Heart left ventricle (tissue), 16 donors: ENCODE data around the gene F13B. TPM values are rescaled to one million over a fixed set of nuclear protein-coding genes. Genes with fewer than 3 reads are reported as not detected.
"Not testable (repeated sequence)": the region's sequence is repeated elsewhere in the genome, so short reads cannot be mapped to it uniquely, and the experiment has no call there.

Experiments used
- ATAC-seq, 4 donors: fragments of 200-7000 bp; cut with Tn5 transposase; one replicate each; pipeline ENCODE4 v1.9.1; 2020 to 2022; ENCODE audit warnings: moderate library complexity in 4 of 4, mild to moderate bottlenecking in 3 of 4, moderate number of reproducible peaks in 1 of 4
- DNase-seq, 5 donors: peaks; one replicate each; pipeline ENCODE4 v3.0.0-alpha.2; 2020
- H3K27ac ChIP-seq, 12 donors: fragments of 200-600 bp; sonication (generic) in 4 of 12; one replicate each; pipeline versions ENCODE4 v1.5.0 to v1.8.0; 2016 to 2022; ENCODE audit warnings: mild to moderate bottlenecking in 2 of 12
- H3K27me3 ChIP-seq, 9 donors: fragments of 200-600 bp; sonication (generic) in 2 of 9; one replicate each; pipeline versions ENCODE4 v1.5.1 to v1.8.0; 2016 to 2022; ENCODE audit warnings: mild to moderate bottlenecking in 3 of 9
- H3K36me3 ChIP-seq, 9 donors: fragments of 200-600 bp; sonication (generic) in 2 of 9; one replicate each; pipeline versions ENCODE4 v1.5.0 to v1.8.0; 2018 to 2022; ENCODE audit warnings: mild to moderate bottlenecking in 2 of 9
- H3K4me1 ChIP-seq, 12 donors: fragments of 200-600 bp; sonication (generic) in 4 of 12; one replicate each; pipeline versions ENCODE4 v1.5.0 to v1.8.0; 2016 to 2022; ENCODE audit warnings: mild to moderate bottlenecking in 3 of 12
- H3K4me3 ChIP-seq, 12 donors: fragments of 200-600 bp; sonication (generic) in 4 of 12; one replicate each; pipeline versions ENCODE4 v1.5.0 to v1.8.0; 2017 to 2022; ENCODE audit warnings: mild to moderate bottlenecking in 9 of 12, moderate library complexity in 4 of 12
- H3K9me3 ChIP-seq, 12 donors: fragments of 200-600 bp; sonication (generic) in 4 of 12; one replicate each; pipeline versions ENCODE4 v1.5.0 to v1.8.0; 2016 to 2022; ENCODE audit warnings: mild to moderate bottlenecking in 1 of 12
- CTCF ChIP-seq, 12 donors: fragments of 200-600 bp; sonication (generic) in 4 of 12; IDR thresholded peaks; one replicate each; pipeline versions ENCODE4 v1.5.0 to v1.8.0; 2018 to 2022; ENCODE audit warnings: antibody characterized with exemption in 12 of 12, mild to moderate bottlenecking in 5 of 12
- POLR2A ChIP-seq, 2 donors: fragments of 450-650 bp; IDR thresholded peaks; one replicate each; pipeline ENCODE4 v1.6.1; 2017; ENCODE audit warnings: antibody characterized with exemption in 2 of 2, mild to moderate bottlenecking in 2 of 2, moderate library complexity in 2 of 2
- WGBS, 4 donors: extraction: QIAGEN DNeasy Blood & Tissue Kit in 2 of 4; methylation state at CpG; one replicate each; pipeline versions ENCODE4 v1.1.5 to v1.1.7; 2013 to 2018; 5-methylcytosine and 5-hydroxymethylcytosine counted together
- intact Hi-C, 10 donors: fragments of 100-400 bp; cut with DNase I; formaldehyde crosslinking; loops; one replicate each; pipeline versions ENCODE4 v1.11.1 to v1.14.2; 2022
- polyA plus RNA-seq, 2 donors: library from polyadenylated mRNA; stranded (reverse); fragments of 200-250 nt; gene quantifications; one replicate each; pipeline ENCODE4 v1.2.3, GENCODE V29; 2013
- total RNA-seq, 9 donors: library from RNA; depleted of rRNA in 2 of 9; stranded (reverse); fragments of >200 nt in 2 of 9; fragmentation: NEBNext Ultra II Directional in 3 of 9; extraction: Animal tissue kit (Norgen Biotek cat#: 25700) in 3 of 9; gene quantifications; one replicate each; pipeline versions ENCODE4 v1.1.0 to v1.2.4, GENCODE V29; 2016 to 2023
- donor health status: ischemic (EF 13 %, LVEDD 7.1; RV severe dilation, severe dysfunction).
- donor health status: healthy with polysubstance abuse.
- donor health status: DM: no; HTN: yes; CAD: no.
- donor health status: DM: no; HTN: no; CAD: no.
- donor health status: ischemic (EF 25% LVEDD 6.9; RV normal size, moderate dysfunction).
- donor health status: ischemic (EF 25% LVEDD 5.7; RV mildly dilated, moderate dysfunction).
- donor health status: healthy.
- donor health status: DM: yes; HTN: yes; CAD: no.
- donor health status: ischemic (EF 35%, LVEDD 5.7; RV mildly dilated, moderate dysfunction).
- donor health status: nonischemic (EF 11% LVEDD 7.7; RV severe dilation, severe dysfunction).
- donor health status: DM: yes; HTN: yes; CAD: no.
- donor health status: PGD.
- donor health status: ischemic (EF 29% LVEDD 5.4; RV normal size, mild dysfunction).
- donor health status: nonischemic (EF 23%, LVEDD 6.1; RV moderate dilation, normal function).

F13B gene
- total and polyA plus RNA-seq, 11 donors: not detected

DNA sequence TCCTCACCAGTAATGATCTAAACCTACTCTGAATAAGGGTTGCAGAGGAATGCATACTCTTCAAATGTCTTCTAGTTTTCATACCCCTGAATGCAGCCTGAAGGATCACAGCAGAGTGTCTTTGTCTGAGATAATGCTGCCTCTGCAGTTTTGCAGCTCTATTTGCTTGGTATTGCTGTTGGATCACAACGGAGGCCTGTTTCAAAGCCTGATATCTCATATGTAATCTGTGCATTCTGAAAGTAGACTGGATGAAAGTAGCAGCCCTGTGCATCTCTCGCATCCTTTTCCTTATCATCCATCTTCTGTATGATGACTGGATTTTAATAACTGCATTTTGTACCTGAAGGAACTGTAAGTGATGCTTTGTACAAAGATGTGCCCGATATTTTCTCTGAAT is 34.9 kb upstream of the F13B start:
- Histone ChIP-seq H3K4me3 (no peak overlapping the region), H3K9me3 (no peaks in the 10 kb centered on the region), H3K36me3 (no peaks in the 10 kb centered on the region), H3K27me3 (no peaks in the 10 kb centered on the region), H3K4me1 (peaks cover 0 to 27% (median 7%) of the 10 kb centered on the region in 12 donors), H3K27ac (no peak overlapping the region)
- DNase-seq (no peak), ATAC-seq (no peak)
- TF ChIP-seq POLR2A (IDR thresholded peaks at IDR 0.05) (no peak), CTCF (IDR thresholded peaks at IDR 0.05) (no peak)
- 89 to 92% (median 91%) methylated on average over 3 of the region's 3 CpGs for WGBS, 4 donors
- intact Hi-C loops: no loop called here

- H3K4me3 ChIP-seq: no peak overlapping the region
- TF ChIP-seq POLR2A (IDR thresholded peaks at IDR 0.05) (no peak), CTCF (IDR thresholded peaks at IDR 0.05) (no peak)
- H3K36me3 ChIP-seq: no peaks in the 10 kb centered on the region
- no peaks in the 10 kb centered on the region for H3K27me3 ChIP-seq
- H3K9me3 ChIP-seq: no peaks in the 10 kb centered on the region
- peaks cover 0 to 27% (median 7%) of the 10 kb centered on the region in 12 donors for H3K4me1 ChIP-seq
- no peak for ATAC-seq
- intact Hi-C loops: no loop called here
- no peak overlapping the region for H3K27ac ChIP-seq
- 81 to 86% (median 83%) methylated on average over 3 of the region's 3 CpGs for WGBS, 4 donors
- no peak for DNase-seq
Observed at GRCh38 chr1:197100677-197101076, 33.6 kb upstream of the F13B start.

- ATAC-seq: no peak
- peaks cover 0 to 27% (median 7%) of the 10 kb centered on the region in 12 donors for H3K4me1 ChIP-seq
Observed at GRCh38 chr1:197099444-197099843, 32.4 kb upstream of the F13B start.

GRCh38 chr1:197096971-197097370 is 29.9 kb upstream of the F13B start:
- intact Hi-C loops, DNase-seq, H3K4me3 ChIP-seq, H3K27me3 ChIP-seq, H3K27ac ChIP-seq, H3K36me3 ChIP-seq, ATAC-seq, H3K9me3 ChIP-seq: not testable (repeated sequence)
- 68 to 82% (median 75%) methylated on average over 2 of the region's 2 CpGs for WGBS, 4 donors
- peaks cover 0 to 19% (median 6%) of the 10 kb centered on the region in 12 donors for H3K4me1 ChIP-seq

More at GRCh38 chr1:197099444-197099843, 32.4 kb upstream of the F13B start:
- intact Hi-C loops: no loop called here
- Histone ChIP-seq H3K36me3 (no peaks in the 10 kb centered on the region), H3K27ac (no peak overlapping the region), H3K9me3 (no peaks in the 10 kb centered on the region), H3K27me3 (no peaks in the 10 kb centered on the region), H3K4me3 (no peak overlapping the region)
- TF ChIP-seq CTCF (IDR thresholded peaks at IDR 0.05): no peak
- TF ChIP-seq POLR2A (IDR thresholded peaks at IDR 0.05): no peak
- no peak for DNase-seq

DNA sequence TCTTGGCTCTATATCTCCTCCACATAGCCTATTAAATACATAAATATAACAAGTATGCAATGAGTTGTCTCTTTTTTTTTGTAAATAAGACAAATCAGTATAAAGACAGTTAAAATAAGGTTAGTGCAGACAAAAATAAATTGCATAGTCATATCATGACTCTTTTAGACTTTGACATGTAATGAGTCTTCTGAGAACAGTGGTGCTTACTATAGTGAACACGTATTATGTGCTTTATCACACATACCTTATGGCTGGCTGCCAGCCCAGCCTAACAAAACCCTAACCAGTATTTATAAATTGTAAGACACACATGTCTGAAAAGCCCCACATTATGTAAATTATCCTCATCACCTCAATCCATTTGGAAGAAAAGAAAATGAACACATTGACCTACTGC is 29.1 kb upstream of the F13B start:
- no peak for DNase-seq
- WGBS, 4 donors: 64 to 70% (median 66%) methylated on average over 1 of the region's 1 CpG
- H3K4me3 ChIP-seq: no peak overlapping the region
- H3K27ac ChIP-seq: no peak overlapping the region
- no peaks in the 10 kb centered on the region for H3K36me3 ChIP-seq
- H3K27me3 ChIP-seq: no peaks in the 10 kb centered on the region
- ATAC-seq: no peak
- no peak for TF ChIP-seq CTCF (IDR thresholded peaks at IDR 0.05)
- no peak for TF ChIP-seq POLR2A (IDR thresholded peaks at IDR 0.05)
- intact Hi-C loops: no loop called here
- peaks cover 0 to 19% (median 6%) of the 10 kb centered on the region in 12 donors for H3K4me1 ChIP-seq
- no peaks in the 10 kb centered on the region for H3K9me3 ChIP-seq
